ENCODE measurements around the gene TRRAP.

- TF ChIP-seq CTCF (IDR thresholded peaks at IDR 0.05; ENCODE audit: low read depth, low read length, missing input control) (no peak), JUND (IDR thresholded peaks at IDR 0.05) (no peak), HNF4A (conservative IDR thresholded peaks at IDR 0.05) (no peak)
Measured at GRCh38 chr7:98830972-98831548, 47.3 kb upstream of the TRRAP start.
